Femur (tissue), 1 donor: ENCODE data around the gene ANTXRL.
A peak's percentile ranks its signal among the peaks of the same experiment; 100 is the strongest.
"Not testable (repeated sequence)": the region's sequence is repeated elsewhere in the genome, so short reads cannot be mapped to it uniquely, and the experiment has no call there.

Source experiments
- DNase-seq: peaks from one replicate; pipeline ENCODE4 v3.0.0-alpha.2; 2017

The ANTXRL gene

GRCh38 chr10:46277840-46278239 lies 9.0 kb upstream of the ANTXRL start:
- DNase-seq: no peak

GRCh38 chr10:46282421-46282831 lies 4.4 kb upstream of the ANTXRL start:
- DNase-seq: peak; percentile 24

- DNase-seq: peak; percentile 87
Observed at GRCh38 chr10:46282842-46283574, 3.8 kb upstream of the ANTXRL start.

GRCh38 chr10:46283580-46284285 lies 3.1 kb upstream of the ANTXRL start:
- peak; percentile 8 for DNase-seq

GRCh38 chr10:46284286-46285229 lies 2.2 kb upstream of the ANTXRL start:
- DNase-seq: peak; percentile 89

- peak; percentile 12 for DNase-seq
Observed at GRCh38 chr10:46285300-46285699, 1.5 kb upstream of the ANTXRL start.

GRCh38 chr10:46285966-46286620 lies 704 bp upstream of the ANTXRL start:
- peak; percentile 9 for DNase-seq

- no peak for DNase-seq
Observed at GRCh38 chr10:46287846-46288477, 1.2 kb downstream of the ANTXRL start.

GRCh38 chr10:46288601-46289206 lies 1.9 kb downstream of the ANTXRL start:
- DNase-seq: no peak

GRCh38 chr10:46289209-46289810 lies 2.5 kb downstream of the ANTXRL start:
- DNase-seq: no peak

- DNase-seq: no peak
Observed at GRCh38 chr10:46290101-46290886, 3.5 kb downstream of the ANTXRL start.

- DNase-seq: peak; percentile 11
Observed at GRCh38 chr10:46291817-46292572, 5.2 kb downstream of the ANTXRL start.

GRCh38 chr10:46292573-46293023 lies 5.8 kb downstream of the ANTXRL start:
- DNase-seq: no peak

GRCh38 chr10:46293228-46293627 lies 6.4 kb downstream of the ANTXRL start:
- DNase-seq: peak; percentile 7

- DNase-seq: peak; percentile 9
Observed at GRCh38 chr10:46293832-46294640, 7.2 kb downstream of the ANTXRL start.

GRCh38 chr10:46294641-46295220 lies 7.9 kb downstream of the ANTXRL start:
- DNase-seq: peak; percentile 11

GRCh38 chr10:46295350-46296010 lies 8.7 kb downstream of the ANTXRL start:
- not testable (repeated sequence) for DNase-seq

GRCh38 chr10:46296086-46296485 lies 9.3 kb downstream of the ANTXRL start:
- peak; percentile 5 for DNase-seq
